Endothelial cell of umbilical vein (primary cell): ENCODE measurements around the gene PLA2G6. TPM values are rescaled to one million over a fixed set of nuclear protein-coding genes. Genes with fewer than 3 reads are reported as not detected.

Source experiments
- BruUV-seq: library from RNA; stranded (reverse); fragments of 400-500 nt; replicated peaks from 2 replicates; lab custom pipeline; 2021; lab: Mats Ljungman, UMichigan
- CTCF ChIA-PET: fragments of 300-600, 350-600 bp; sonication (Branson Sonifier 250); formaldehyde crosslinking; loops from one replicate; lab custom pipeline; 2021; ENCODE audit warnings: antibody characterized with exemption, inconsistent platforms; lab: Charles Lee
- POLR2A ChIA-PET: fragments of 300-600, 350-600 bp; sonication (Branson Sonifier 250); formaldehyde crosslinking; loops from one replicate; lab custom pipeline; 2021; ENCODE audit warnings: antibody characterized with exemption, inconsistent platforms; lab: Charles Lee
- DNase-seq: peaks from one replicate; pipeline ENCODE4 v3.0.0-alpha.2; 2011; ENCODE audit warnings: low read depth, low spot score
- FAIRE-seq: peaks from 2 replicates; lab custom pipeline; 2011; peaks lifted over from hg19 to GRCh38; lab: Jason Lieb, UNC
- H2AFZ ChIP-seq: 2 replicates; pipeline ENCODE4 v1.6.0; 2012; ENCODE audit warnings: low read depth, low read length, control low read depth, inconsistent platforms
- H3K27ac ChIP-seq: 2 replicates; pipeline ENCODE4 v1.5.1; 2011; ENCODE audit warnings: low read depth, mild to moderate bottlenecking, control low read depth, low read length, moderate library complexity; ENCODE audit not compliant: insufficient read depth
- H3K27me3 ChIP-seq, 2 experiments: 2 replicates each; pipeline versions ENCODE4 v1.6.0 to v1.6.1; 2011; ENCODE audit warnings: low read length in 2 of 2, mixed read lengths in 1 of 2; ENCODE audit not compliant: control insufficient read depth in 2 of 2, insufficient read depth in 2 of 2
- H3K36me3 ChIP-seq, 2 experiments: 2 replicates in 1 of 2; 3 replicates in 1 of 2; pipeline ENCODE4 v1.5.1; 2011; ENCODE audit warnings: low read length in 2 of 2, mild to moderate bottlenecking in 1 of 2, moderate library complexity in 1 of 2; ENCODE audit not compliant: control insufficient read depth in 2 of 2, insufficient read depth in 2 of 2; ENCODE audit errors: extremely low read depth in 1 of 2
- H3K4me1 ChIP-seq: 3 replicates; pipeline ENCODE4 v1.5.1; 2011; ENCODE audit warnings: mild to moderate bottlenecking, low read length; ENCODE audit not compliant: control insufficient read depth, insufficient read depth; ENCODE audit errors: extremely low read depth
- H3K4me2 ChIP-seq: 2 replicates; pipeline ENCODE4 v1.6.1; 2011; ENCODE audit warnings: low read length, control low read depth, mixed read lengths; ENCODE audit not compliant: insufficient read depth
- H3K4me3 ChIP-seq, 3 experiments: fragments of 200-600 bp in 1 of 3; sonication (generic), shearing (Covaris generic) in 1 of 3; replicated peaks in 1 of 3; 2 replicates each; pipeline ENCODE4 v1.5.1; 2011 to 2016; ENCODE audit warnings: control low read depth in 3 of 3, low read length in 3 of 3, mild to moderate bottlenecking in 2 of 3, inconsistent platforms in 1 of 3, low read depth in 1 of 3, moderate library complexity in 1 of 3; ENCODE audit not compliant: insufficient read depth in 1 of 3
- H3K79me2 ChIP-seq: 2 replicates; pipeline ENCODE4 v1.6.0; 2012; ENCODE audit warnings: low read length, inconsistent platforms; ENCODE audit not compliant: control insufficient read depth, insufficient read depth
- H3K9ac ChIP-seq: replicated peaks from 2 replicates; pipeline ENCODE3; 2011; ENCODE audit warnings: low read length, control low read depth; ENCODE audit not compliant: insufficient read depth; ENCODE audit errors: extremely low read depth
- H3K9me1 ChIP-seq: replicated peaks from 3 replicates; pipeline ENCODE4 v1.6.0; 2011; ENCODE audit warnings: mild to moderate bottlenecking, low read length; ENCODE audit not compliant: control insufficient read depth, insufficient read depth; ENCODE audit errors: extremely low read depth
- H3K9me3 ChIP-seq: replicated peaks from 2 replicates; pipeline ENCODE4 v1.5.1; 2012; ENCODE audit warnings: low read length, inconsistent platforms; ENCODE audit not compliant: control insufficient read depth, insufficient read depth
- H4K20me1 ChIP-seq: replicated peaks from 2 replicates; pipeline ENCODE3; 2011; ENCODE audit warnings: mild to moderate bottlenecking, low read length; ENCODE audit not compliant: control insufficient read depth, insufficient read depth; ENCODE audit errors: extremely low read depth
- FOS ChIP-seq: IDR thresholded peaks from 2 replicates; pipeline ENCODE4 v1.6.1; 2011; ENCODE audit warnings: mild to moderate bottlenecking, low read length, moderate library complexity, borderline replicate concordance; ENCODE audit not compliant: insufficient read depth
- JUN ChIP-seq: IDR thresholded peaks from 2 replicates; pipeline ENCODE4 v1.6.1; 2011; ENCODE audit warnings: borderline replicate concordance, low read depth; ENCODE audit not compliant: insufficient read length, insufficient read depth
- POLR2AphosphoS5 ChIP-seq: IDR thresholded peaks from 2 replicates; pipeline ENCODE4 v1.6.1; 2012; ENCODE audit warnings: low read depth, mild to moderate bottlenecking, control low read depth, low read length, moderate library complexity; ENCODE audit not compliant: insufficient read depth
- dilution Hi-C: fragments of 300-500 bp; cut with MboI; formaldehyde crosslinking; loops from one replicate; pipeline ENCODE4 v1.15.0; 2019; ENCODE audit warnings: low sequenced_read_pairs; ENCODE audit not compliant: extremely low pct_ligation_motif_present
- intact Hi-C: fragments of 100-400 bp; cut with micrococcal nuclease; formaldehyde crosslinking; loops from one replicate; pipeline ENCODE4 v1.10.0; 2022
- polyA plus RNA-seq, 4 experiments: library from polyadenylated mRNA; depleted of rRNA in 3 of 4; stranded (reverse) in 3 of 4; unstranded in 1 of 4; fragments of >200 nt; gene quantifications; 2 replicates each; pipeline versions ENCODE4 v1.2.1 to v1.2.3, GENCODE V29; 2011 to 2012; ENCODE audit warnings: missing spikeins in 1 of 4
- total RNA-seq: library from RNA; stranded (reverse); gene quantifications from 2 replicates; pipeline ENCODE4 v1.2.3, GENCODE V29; 2021
- TF ChIP-seq, protein P1 (sequence below), 2 donors: IDR thresholded peaks; 1 replicate in 1 of 2; 2 replicates in 1 of 2; pipeline ENCODE4 v1.5.1; 2011; ENCODE audit warnings: low read length in 2 of 2, mild to moderate bottlenecking in 2 of 2, moderate library complexity in 2 of 2, control low read depth in 1 of 2, inconsistent platforms in 1 of 2, low read depth in 1 of 2; ENCODE audit not compliant: insufficient read depth in 1 of 2; ENCODE audit errors: extremely low read depth in 1 of 2

Gene PLA2G6
- total and polyA plus RNA-seq, 2 donors (not counting 3 experiments of a cell fraction or from before 2014, with no cell fraction given): 6.6 to 10.3 TPM

- TF ChIP-seq JUN (no peak), POLR2AphosphoS5 (no peak), FOS (no peak)
- TF ChIP-seq, protein P1, sequence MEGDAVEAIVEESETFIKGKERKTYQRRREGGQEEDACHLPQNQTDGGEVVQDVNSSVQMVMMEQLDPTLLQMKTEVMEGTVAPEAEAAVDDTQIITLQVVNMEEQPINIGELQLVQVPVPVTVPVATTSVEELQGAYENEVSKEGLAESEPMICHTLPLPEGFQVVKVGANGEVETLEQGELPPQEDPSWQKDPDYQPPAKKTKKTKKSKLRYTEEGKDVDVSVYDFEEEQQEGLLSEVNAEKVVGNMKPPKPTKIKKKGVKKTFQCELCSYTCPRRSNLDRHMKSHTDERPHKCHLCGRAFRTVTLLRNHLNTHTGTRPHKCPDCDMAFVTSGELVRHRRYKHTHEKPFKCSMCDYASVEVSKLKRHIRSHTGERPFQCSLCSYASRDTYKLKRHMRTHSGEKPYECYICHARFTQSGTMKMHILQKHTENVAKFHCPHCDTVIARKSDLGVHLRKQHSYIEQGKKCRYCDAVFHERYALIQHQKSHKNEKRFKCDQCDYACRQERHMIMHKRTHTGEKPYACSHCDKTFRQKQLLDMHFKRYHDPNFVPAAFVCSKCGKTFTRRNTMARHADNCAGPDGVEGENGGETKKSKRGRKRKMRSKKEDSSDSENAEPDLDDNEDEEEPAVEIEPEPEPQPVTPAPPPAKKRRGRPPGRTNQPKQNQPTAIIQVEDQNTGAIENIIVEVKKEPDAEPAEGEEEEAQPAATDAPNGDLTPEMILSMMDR (IDR thresholded peaks at IDR 0.05; ENCODE audit: extremely low read depth in 1 of 2, insufficient read depth in 1 of 2, low read depth in 1 of 2, low read length in 2 of 2): no peak
- intact Hi-C loops (no loop called here), dilution Hi-C loops (no loop called here)
- DNase-seq (no peak), FAIRE-seq (no peak)
- ChIA-PET CTCF (interaction anchor here (0.5 to 1.4 kb wide), 7 partner anchors 10 to 96 kb away, joined by 3 to 4 read pairs (median 3); partner anchors contain the start of gene MAFF), POLR2A (no interaction called here)
- H3K36me3 ChIP-seq: no peaks in the 10 kb centered on the region
- no peaks in the 10 kb centered on the region for H3K9me1 ChIP-seq
- H3K27ac ChIP-seq: no peak within 1 kb of the TSS
- no peak within 1 kb of the TSS for H2AFZ ChIP-seq
- H3K79me2 ChIP-seq: no peaks in the 10 kb centered on the region
- H3K9me3 ChIP-seq: no peaks in the 10 kb centered on the region
- no peak within 1 kb of the TSS for H3K4me2 ChIP-seq
- no TSS peak for BruUV-seq
- no peaks in the 10 kb centered on the region for H3K4me1 ChIP-seq
- H3K4me3 ChIP-seq: no peak within 1 kb of the TSS
- no peaks in the 10 kb centered on the region for H3K27me3 ChIP-seq
- no peaks in the 10 kb centered on the region for H4K20me1 ChIP-seq
- H3K9ac ChIP-seq: no peak within 1 kb of the TSS
Measured at GRCh38 chr22:38110008-38110862, 71.4 kb downstream of the PLA2G6 start, which contains the start of gene BAIAP2L2. BAIAP2L2 (minus strand) TSS chr22:38110684; CDS start chr22:38110525, 159 bp downstream.
